Islet of Langerhans (tissue), 1 donor: ENCODE measurements around the gene CATSPER1.
"Not testable (repeated sequence)": the region's sequence is repeated elsewhere in the genome, so short reads cannot be mapped to it uniquely, and the experiment has no call there.

Experiments used
- FAIRE-seq: peaks from one replicate; lab custom pipeline; 2011; peaks lifted over from hg19 to GRCh38; lab: Jason Lieb, UNC

CATSPER1 gene

GRCh38 chr11:66020618-66021357 lies 5.5 kb downstream of the CATSPER1 start:
- no peak for FAIRE-seq

DNA sequence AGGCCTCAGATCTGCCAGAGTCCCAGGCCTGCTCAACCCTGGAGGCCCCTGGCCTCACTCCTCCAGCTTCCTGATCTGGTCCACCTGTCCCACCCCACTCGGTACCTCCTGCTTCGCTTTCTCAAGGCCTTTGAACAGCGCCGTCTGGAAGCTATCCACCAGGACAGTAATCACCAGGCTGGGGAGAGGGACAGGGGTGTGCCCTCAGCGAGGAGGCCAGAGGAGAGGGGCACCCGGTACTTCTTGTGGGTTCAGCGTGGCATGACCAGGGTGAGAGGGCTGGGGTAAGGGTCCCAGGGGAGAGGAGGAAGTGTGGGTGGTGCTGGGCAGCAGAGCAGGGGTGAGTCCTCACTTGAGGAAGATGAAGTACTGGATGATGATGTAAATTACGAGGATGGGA lies 6.1 kb downstream of the CATSPER1 start:
- FAIRE-seq: no peak

- no peak for FAIRE-seq
These were observed 9.0 kb downstream of the CATSPER1 start for GRCh38 chr11:66017321-66017720.

DNA sequence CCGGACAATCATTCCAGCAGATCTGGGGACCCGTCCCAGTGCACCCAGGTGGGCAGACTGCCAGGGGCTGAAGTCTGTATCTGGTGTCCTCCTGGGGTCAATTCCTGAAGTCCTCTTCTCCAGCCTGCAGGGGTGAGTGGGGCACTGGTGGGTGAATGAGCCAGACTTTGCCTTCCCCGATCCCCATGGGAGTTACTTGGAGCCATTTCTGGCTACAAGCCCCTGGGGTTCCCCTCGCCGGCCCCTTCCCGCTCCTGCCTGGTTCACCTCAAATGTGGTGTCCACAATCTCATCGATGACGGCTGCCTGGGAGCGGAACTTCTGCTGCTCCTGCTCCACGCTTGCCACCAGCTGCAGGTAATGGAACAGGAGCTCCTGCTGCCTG lies 9.5 kb downstream of the CATSPER1 start:
- no peak for FAIRE-seq

GRCh38 chr11:66015936-66016792 lies 10.1 kb downstream of the CATSPER1 start:
- FAIRE-seq: no peak

DNA sequence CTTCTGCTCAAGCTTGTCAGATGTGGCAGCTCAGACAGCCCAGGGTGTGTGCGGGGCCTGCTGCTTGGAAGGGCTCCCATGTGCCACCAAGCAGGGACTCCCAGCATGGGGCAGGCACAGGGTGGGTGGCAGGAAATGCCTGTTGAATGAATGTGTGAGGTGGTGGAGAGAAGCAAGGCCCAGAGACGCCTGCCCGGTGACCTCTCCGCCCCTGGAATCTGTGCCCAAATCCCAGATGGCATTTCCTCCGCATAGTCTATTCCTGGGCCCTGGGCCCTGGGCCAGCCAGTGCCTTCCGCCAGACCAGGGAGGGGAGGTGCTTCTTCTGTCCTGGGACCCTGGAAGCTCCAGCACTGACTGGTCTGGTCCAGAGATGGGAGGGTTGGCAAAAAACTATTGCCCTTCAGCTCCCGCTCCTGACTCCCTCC lies 10.8 kb downstream of the CATSPER1 start:
- FAIRE-seq: no peak

DNA sequence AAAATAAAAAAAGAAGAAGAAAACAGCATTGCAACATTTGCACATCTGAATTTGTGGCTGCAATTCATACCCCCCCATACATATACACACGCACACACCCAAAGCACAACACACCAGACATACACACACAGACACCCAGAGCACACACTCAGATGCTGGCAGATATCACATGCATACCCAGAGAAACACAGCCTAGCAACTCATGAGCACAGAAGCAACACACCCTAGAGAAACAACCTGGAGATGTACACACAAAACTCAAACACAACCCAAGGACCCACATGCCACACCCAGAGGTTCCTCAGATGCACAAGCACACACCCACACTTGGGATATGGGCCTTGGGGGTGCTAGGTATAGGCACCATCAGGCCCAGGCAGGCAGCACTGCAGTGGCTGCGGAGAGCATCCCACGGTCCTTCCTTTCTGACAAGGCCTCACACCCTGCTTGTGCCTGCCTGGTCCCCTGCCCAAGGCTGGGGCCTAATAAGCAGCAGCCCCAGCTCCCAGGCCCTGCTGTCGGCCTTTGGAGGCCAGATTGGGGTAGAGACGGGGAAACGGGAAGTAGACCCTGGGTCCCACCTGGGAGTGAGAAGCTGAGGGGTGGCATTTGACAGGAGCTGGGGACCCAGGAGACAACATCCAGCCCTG lies 11.3 kb downstream of the CATSPER1 start:
- no peak for FAIRE-seq

- FAIRE-seq: no peak
These were observed 12.5 kb downstream of the CATSPER1 start for GRCh38 chr11:66013762-66014100.

- FAIRE-seq: no peak
These were observed 13.1 kb downstream of the CATSPER1 start for GRCh38 chr11:66012946-66013761.

GRCh38 chr11:66012371-66012945 lies 13.8 kb downstream of the CATSPER1 start:
- FAIRE-seq: no peak

DNA sequence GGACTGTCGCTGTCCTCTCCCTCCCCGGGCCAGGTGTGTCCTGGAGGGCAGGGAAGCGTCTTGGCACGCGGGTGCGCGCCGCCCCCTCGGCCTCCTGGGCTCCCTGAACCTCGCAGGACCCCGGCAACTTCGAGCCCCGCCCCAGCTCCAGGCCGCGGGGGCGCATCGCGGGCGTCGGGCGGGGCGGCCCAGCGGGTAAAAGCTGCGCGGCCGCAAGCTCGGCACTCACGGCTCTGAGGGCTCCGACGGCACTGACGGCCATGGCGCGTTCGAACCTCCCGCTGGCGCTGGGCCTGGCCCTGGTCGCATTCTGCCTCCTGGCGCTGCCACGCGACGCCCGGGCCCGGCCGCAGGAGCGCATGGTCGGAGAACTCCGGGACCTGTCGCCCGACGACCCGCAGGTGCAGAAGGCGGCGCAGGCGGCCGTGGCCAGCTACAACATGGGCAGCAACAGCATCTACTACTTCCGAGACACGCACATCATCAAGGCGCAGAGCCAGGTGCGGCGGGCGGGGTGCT lies 14.4 kb downstream of the CATSPER1 start, which contains the start of gene CST6:
CST6 (plus strand) TSS at position 224 of the 519 bp plus-strand sequence; CDS start at position 261, 37 bp downstream.
- FAIRE-seq: no peak

DNA sequence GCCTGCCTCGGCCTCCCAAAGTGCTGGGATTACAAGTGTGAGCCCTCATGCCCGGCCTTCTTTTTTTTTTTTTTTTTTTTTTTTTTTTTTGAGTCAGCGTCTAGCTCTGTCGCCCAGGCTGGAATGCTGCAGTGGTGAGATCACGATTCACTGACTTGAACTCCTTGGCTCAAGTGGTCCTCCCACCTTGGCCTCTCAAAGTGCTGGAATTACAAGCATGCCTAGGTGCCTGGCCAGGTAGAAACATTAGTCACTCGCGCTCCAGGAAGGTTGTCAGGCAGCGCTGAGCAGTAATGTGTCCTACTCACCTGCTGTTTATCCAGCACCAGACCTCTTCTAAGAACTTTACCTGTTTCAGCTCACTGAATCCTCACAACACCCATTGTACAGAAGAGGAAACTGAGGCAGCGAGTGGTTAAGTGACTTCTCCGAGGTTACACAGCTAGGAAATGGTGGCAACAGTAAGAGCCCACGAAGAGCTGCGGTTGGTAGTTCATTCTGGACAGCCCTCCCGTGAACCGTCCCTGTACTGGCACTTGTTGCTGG lies 15.0 kb downstream of the CATSPER1 start:
- FAIRE-seq: no peak

DNA sequence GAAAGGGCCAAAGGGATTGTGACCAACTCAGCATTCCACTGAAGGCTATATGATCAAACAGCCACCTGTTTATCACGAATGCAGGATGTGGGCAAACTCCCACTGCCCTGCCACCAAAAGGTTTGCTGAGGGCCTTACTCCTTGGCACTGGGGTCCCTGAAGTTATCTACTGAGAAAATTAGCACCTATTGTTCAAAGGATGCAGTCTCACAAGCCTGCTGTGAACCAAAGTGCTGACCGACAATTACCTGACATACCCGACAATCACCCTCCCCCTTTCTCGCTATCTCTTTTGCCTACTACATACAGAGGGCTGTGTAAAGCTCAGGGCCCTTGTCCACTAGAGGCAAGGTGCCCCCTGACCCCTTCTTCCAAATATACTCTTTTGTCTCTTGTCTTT lies 16.2 kb downstream of the CATSPER1 start:
- FAIRE-seq: not testable (repeated sequence)

- no peak for FAIRE-seq
These were observed 17.7 kb downstream of the CATSPER1 start for GRCh38 chr11:66008468-66009101.

GRCh38 chr11:66008095-66008467 lies 18.2 kb downstream of the CATSPER1 start:
- no peak for FAIRE-seq

DNA sequence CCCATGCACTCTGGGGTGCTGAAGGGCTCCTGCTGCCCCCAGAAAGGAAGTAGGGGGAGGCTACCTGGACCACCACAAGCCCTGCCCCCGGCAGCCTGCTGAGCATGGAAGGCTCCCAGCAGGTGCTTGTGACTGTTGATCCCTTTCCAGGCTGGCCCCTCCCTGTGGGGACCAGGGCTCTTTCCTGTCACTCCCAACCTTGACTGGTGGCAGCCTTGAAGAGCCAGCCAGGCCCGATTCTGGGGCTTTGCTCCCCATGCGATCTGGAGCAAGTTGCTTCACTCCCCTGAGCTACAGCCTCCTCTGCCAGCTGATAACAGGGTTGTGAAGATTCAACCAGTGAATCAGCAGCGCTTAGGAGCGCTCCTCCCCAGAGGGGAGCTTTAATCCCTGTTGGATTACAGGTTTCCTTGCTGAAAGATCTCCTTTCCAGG lies 19.1 kb downstream of the CATSPER1 start:
- no peak for FAIRE-seq

DNA sequence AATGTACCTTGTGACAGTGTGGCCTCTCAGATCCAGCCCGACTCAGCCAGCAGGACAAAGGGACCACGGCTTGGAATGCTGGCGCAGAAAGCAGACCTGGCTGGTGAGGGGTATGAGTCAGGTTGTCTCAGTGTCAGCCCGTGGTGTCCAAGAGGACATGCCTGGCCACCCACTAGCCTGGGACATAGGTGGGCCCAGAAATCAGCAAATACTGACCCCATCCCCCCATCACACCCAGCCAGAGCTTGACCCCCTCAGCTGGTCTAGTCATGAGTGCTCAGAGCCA lies 19.4 kb downstream of the CATSPER1 start:
- FAIRE-seq: no peak

DNA sequence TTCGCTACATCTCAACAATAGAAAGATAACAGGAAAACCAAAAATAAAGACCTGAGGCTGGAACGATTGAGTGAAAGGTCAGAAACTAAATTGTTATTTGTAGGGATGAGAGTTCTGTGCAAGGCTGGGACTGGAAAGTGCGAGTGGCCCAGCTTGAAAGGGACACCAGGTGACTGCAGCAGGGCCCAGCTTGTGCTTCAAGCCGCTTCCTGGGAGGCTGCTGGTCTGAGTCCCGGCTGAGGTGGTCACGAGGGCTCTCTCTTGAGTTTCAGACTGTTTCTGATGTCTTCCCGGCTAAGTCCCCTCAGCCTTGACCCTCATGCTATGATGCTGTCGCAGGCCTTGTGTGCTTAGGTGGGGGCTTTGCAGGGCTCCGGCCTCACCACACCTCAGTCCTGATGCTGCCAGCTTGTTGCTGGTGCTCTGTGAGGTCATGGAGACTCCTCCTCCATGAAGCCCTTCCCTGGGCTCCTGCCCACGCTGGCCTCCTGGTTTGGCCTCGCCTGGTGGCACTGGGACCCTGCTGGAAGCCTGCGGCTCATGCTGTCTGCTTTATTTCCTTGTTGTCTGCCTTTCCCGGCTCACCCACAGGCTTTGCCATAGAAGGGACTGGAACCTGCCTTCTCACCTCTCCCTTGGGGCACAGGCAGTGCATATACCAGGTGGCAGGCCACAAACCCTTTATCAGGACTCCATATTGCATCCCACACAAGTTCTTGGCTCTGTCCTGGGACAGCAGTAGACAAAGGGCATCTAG lies 20.0 kb downstream of the CATSPER1 start:
- FAIRE-seq: no peak

GRCh38 chr11:66004186-66004585 lies 22.1 kb downstream of the CATSPER1 start:
- no peak for FAIRE-seq

- no peak for FAIRE-seq
These were observed 23.0 kb downstream of the CATSPER1 start for GRCh38 chr11:66003291-66003690.
